ENCODE data around the gene CCL22.

- TF ChIP-seq CTCF (IDR thresholded peaks at IDR 0.05; ENCODE audit: poor library complexity, severe bottlenecking) (no peak), EZH2 (IDR thresholded peaks at IDR 0.05; ENCODE audit: borderline replicate concordance, insufficient read depth, low read length, poor library complexity, severe bottlenecking) (no peak), POLR2AphosphoS5 (IDR thresholded peaks at IDR 0.05) (no peak), EP300 (conservative IDR thresholded peaks at IDR 0.05; ENCODE audit: poor library complexity, severe bottlenecking) (no peak), MXI1 (conservative IDR thresholded peaks at IDR 0.05; ENCODE audit: poor library complexity, severe bottlenecking) (no peak), RAD21 (conservative IDR thresholded peaks at IDR 0.05) (no peak), TAF1 (IDR thresholded peaks at IDR 0.05; ENCODE audit: low read depth) (no peak), REST (IDR thresholded peaks at IDR 0.05; ENCODE audit: borderline replicate concordance) (no peak)
These were observed 33.1 kb upstream of the CCL22 start for GRCh38 chr16:57325458-57325857.
